HL-60 (cell line): ENCODE measurements around the gene PIP5K1C.
A peak's percentile ranks its signal among the peaks of the same experiment; 100 is the strongest.

Experiments used
- DNase-seq, 2 experiments: peaks; one replicate each; pipeline ENCODE4 v3.0.0-alpha.2; 2010 to 2020; ENCODE audit warnings: low read depth in 1 of 2, low spot score in 1 of 2
- H3K27ac ChIP-seq: fragments of 250-450 bp; sonication (Bioruptor Pico); replicated peaks from 2 replicates; pipeline ENCODE4 v1.5.1; 2020; ENCODE audit warnings: mild to moderate bottlenecking, moderate library complexity
- H3K27me3 ChIP-seq: fragments of 250-450 bp; sonication (Bioruptor Pico); 2 replicates; pipeline ENCODE4 v1.5.1; 2021; ENCODE audit warnings: mild to moderate bottlenecking, moderate library complexity; ENCODE audit not compliant: insufficient read depth, poor library complexity, severe bottlenecking
- H3K4me3 ChIP-seq: replicated peaks from 2 replicates; pipeline ENCODE4 v1.5.1; 2011; ENCODE audit warnings: mild to moderate bottlenecking, control low read depth, low read length; ENCODE audit not compliant: insufficient read depth
- CTCF ChIP-seq: IDR thresholded peaks from one replicate; pipeline ENCODE4 v1.5.1; 2011; ENCODE audit warnings: low read length, control low read depth, inconsistent platforms; ENCODE audit not compliant: insufficient read depth
- GABPA ChIP-seq: IDR thresholded peaks from 2 replicates; pipeline ENCODE4 v1.6.1; 2012; ENCODE audit warnings: low read depth
- POLR2AphosphoS5 ChIP-seq: IDR thresholded peaks from 2 replicates; pipeline ENCODE4 v1.6.1; 2012; ENCODE audit warnings: low read depth
- REST ChIP-seq: IDR thresholded peaks from 2 replicates; pipeline ENCODE4 v1.6.1; 2012; ENCODE audit warnings: low read depth; ENCODE audit not compliant: insufficient replicate concordance
- SPI1 ChIP-seq: IDR thresholded peaks from 2 replicates; pipeline ENCODE4 v1.6.1; 2012; ENCODE audit warnings: low read depth, mild to moderate bottlenecking, borderline replicate concordance

The PIP5K1C gene

GRCh38 chr19:3627351-3627723 is 72.9 kb downstream of the PIP5K1C start:
- DNase-seq = no peak
- Histone ChIP-seq H3K4me3 (no peak overlapping the region), H3K27ac (no peak overlapping the region), H3K27me3 (no peaks in the 10 kb centered on the region)
- TF ChIP-seq SPI1 = no peak
- TF ChIP-seq CTCF = no peak
- no peak for TF ChIP-seq POLR2AphosphoS5
- no peak for TF ChIP-seq REST
- no peak for TF ChIP-seq GABPA

- TF ChIP-seq POLR2AphosphoS5 (peak; percentile 73; the same call in 1 of the 2 replicates), GABPA (no peak), REST (no peak), CTCF (no peak), SPI1 (peak; percentile 13; the same call in 1 of the 2 replicates)
- DNase-seq = peak; percentile 96 to 99
- peak within 1 kb of the TSS; percentile 97 for H3K27ac ChIP-seq
Measured at GRCh38 chr19:3626473-3627350, 73.6 kb downstream of the PIP5K1C start, which contains the start of gene CACTIN. TSS of gene CACTIN (minus strand) at chr19:3626790. CDS start at chr19:3626762, 28 bp downstream.

DNA sequence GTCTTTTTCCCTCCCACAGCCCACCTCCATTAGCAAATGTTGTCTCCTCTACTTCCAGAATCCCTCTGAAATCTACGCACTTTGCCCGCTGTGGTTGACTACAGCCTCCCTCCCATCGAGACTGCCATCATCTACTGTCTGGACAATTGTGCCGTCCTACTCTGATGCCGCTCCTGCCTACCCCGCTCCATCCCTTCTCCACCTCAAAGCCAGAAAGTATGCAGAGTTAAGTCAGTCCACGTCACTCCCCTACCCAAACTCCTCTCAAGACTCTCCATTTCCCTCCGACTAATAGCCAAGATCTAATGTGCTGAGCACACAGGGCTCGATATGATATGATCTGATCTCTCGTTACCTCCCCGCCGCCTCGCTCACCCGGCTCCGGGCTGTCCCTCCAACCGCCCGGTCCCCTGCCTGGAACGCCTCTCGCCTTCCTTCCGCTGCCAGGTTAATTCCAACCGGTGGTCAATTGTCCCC is 74.2 kb downstream of the PIP5K1C start:
- DNase-seq = no peak
- H3K4me3 ChIP-seq = peak overlapping the region; percentile 99
- no peak for TF ChIP-seq GABPA
- TF ChIP-seq SPI1 = no peak
- no peak for TF ChIP-seq POLR2AphosphoS5
- no peak for TF ChIP-seq REST
- no peak for TF ChIP-seq CTCF
- no peaks in the 10 kb centered on the region for H3K27me3 ChIP-seq
- H3K27ac ChIP-seq = peak overlapping the region; percentile 97

More at GRCh38 chr19:3626473-3627350, 73.6 kb downstream of the PIP5K1C start, which contains the start of gene CACTIN:
- peak within 1 kb of the TSS; percentile 99 for H3K4me3 ChIP-seq
- no peaks in the 10 kb centered on the region for H3K27me3 ChIP-seq
